Measurements from ENCODE around the gene RBM38. TPM values are rescaled to one million over a fixed set of nuclear protein-coding genes. Genes with fewer than 3 reads are reported as not detected.

The RBM38 gene
- total and polyA plus RNA-seq, 9 of the 15 experiments (the other 6 are each of a cell fraction or from before 2014, with no cell fraction given): 0.28 to 82.4 (median 33.2) TPM

- Histone ChIP-seq H3K4me2 (ENCODE audit: insufficient read depth, low read length) (no peak overlapping the region; the same call in 1 of the 2 replicates), H3K9me3 (replicated peaks; ENCODE audit: control insufficient read depth, insufficient read depth, low read depth, low read length) (0 out of 2 replicates have a peak, but pooled peaks cover 4% of the 10 kb centered on the region), H3K27ac (ENCODE audit: extremely low read depth, low read depth, low read length) (peak overlapping the region; percentile 92; the same call in 1 of the 3 replicates), H3K4me3 (no peak overlapping the region), H2AFZ (ENCODE audit: low read depth, low read length) (peak overlapping the region; percentile 90), H4K20me1 (replicated peaks; ENCODE audit: control insufficient read depth, insufficient read depth, low read length) (no peaks in the 10 kb centered on the region), H3K4me1 (replicated peaks in 1 of 2; ENCODE audit: control insufficient read depth in 2 of 2, insufficient read depth in 2 of 2, low read length in 2 of 2) (peaks cover 51 to 55% of the 10 kb centered on the region in 2 experiments), H3K27me3 (ENCODE audit: control insufficient read depth in 2 of 2, insufficient read depth in 2 of 2, low read length in 2 of 2) (no peaks in the 10 kb centered on the region), H3K9ac (ENCODE audit: insufficient read depth in 1 of 2, low read depth in 2 of 2, low read length in 2 of 2) (peak overlapping the region in 1 of 2 experiments; percentile 70; a peak in 2 of 4 replicates), H3K9me1 (ENCODE audit: control insufficient read depth, insufficient read depth, low read length) (peaks cover 4% of the 10 kb centered on the region), H3K79me2 (ENCODE audit: control insufficient read depth, insufficient read depth, low read length) (no peaks in the 10 kb centered on the region), H3K36me3 (ENCODE audit: control insufficient read depth, insufficient read depth, low read length) (no peaks in the 10 kb centered on the region)
- POLR2A ChIA-PET: interaction anchor here (0.6 to 1.1 kb wide), 2 partner anchors 9 to 60 kb away, joined by 3 to 4 read pairs; no protein-coding TSS in a partner anchor
- BruUV-seq (replicated peaks): no TSS peak
- intact Hi-C loops (cut with micrococcal nuclease) (loop anchor here (5.0 kb wide), 1 partner anchor 58 kb away; the partner anchor contains the start of gene RBM38), in situ Hi-C loops (cut with MboI) (no loop called here)
- ATAC-seq (peak; percentile 45), DNase-seq (ENCODE audit: extremely low read depth in 1 of 4, low spot score in 3 of 4) (peak; percentile 39 to 68 (median 50)), FAIRE-seq (peak; percentile 78)
- CTCF ChIA-PET (ENCODE audit: low intra/inter-chr PET ratio): no interaction called here
- WGBS (ENCODE audit: insufficient coverage, low coverage, missing lambda C conversion rate): 11% methylated on average over 10 of the region's 12 CpGs
- TF ChIP-seq ZNF217 (CRISPR knock-in tag; IDR thresholded peaks at IDR 0.05): no peak
- TF ChIP-seq THRB (CRISPR knock-in tag; conservative IDR thresholded peaks at IDR 0.05): no peak
- no peak for TF ChIP-seq CHD1 (IDR thresholded peaks at IDR 0.05; ENCODE audit: low read length)
- no peak for TF ChIP-seq ELF2 (CRISPR knock-in tag; IDR thresholded peaks at IDR 0.05)
- TF ChIP-seq NR4A1 (CRISPR knock-in tag; IDR thresholded peaks at IDR 0.05): no peak
- no peak for TF ChIP-seq NR4A1 (tag; IDR thresholded peaks at IDR 0.05)
- TF ChIP-seq ETS2 (tag; IDR thresholded peaks at IDR 0.05; ENCODE audit: borderline replicate concordance, poor library complexity, severe bottlenecking): no peak
- no peak for TF ChIP-seq ZNF347 (CRISPR knock-in tag; IDR thresholded peaks at IDR 0.05; ENCODE audit: low read depth)
- no peak for TF ChIP-seq ZNF24 (IDR thresholded peaks at IDR 0.05)
- no peak for TF ChIP-seq ATF1 (CRISPR knock-in tag; IDR thresholded peaks at IDR 0.05)
- TF ChIP-seq ATF1 (tag; IDR thresholded peaks at IDR 0.05): no peak
- TF ChIP-seq MYC (IDR thresholded peaks at IDR 0.05; ENCODE audit: low read depth, low read length): no peak
- TF ChIP-seq MYC (CRISPR knock-in tag; IDR thresholded peaks at IDR 0.05; ENCODE audit: borderline replicate concordance, low read depth): no peak
- TF ChIP-seq RB1 (IDR thresholded peaks at IDR 0.05; ENCODE audit: low read depth): no peak
- TF ChIP-seq ARID2 (IDR thresholded peaks at IDR 0.05): no peak
- TF ChIP-seq CBX1 (IDR thresholded peaks at IDR 0.05; ENCODE audit: low read depth): no peak
- no peak for TF ChIP-seq STAT5B (CRISPR knock-in tag; IDR thresholded peaks at IDR 0.05)
- TF ChIP-seq ILF3 (IDR thresholded peaks at IDR 0.05; ENCODE audit: borderline replicate concordance): no peak
- no peak for TF ChIP-seq BRF2 (IDR thresholded peaks at IDR 0.05; ENCODE audit: borderline replicate concordance, insufficient read depth, insufficient read length)
These were observed 59.2 kb downstream of the RBM38 start for GRCh38 chr20:57450419-57450818.
